Esophagus muscularis mucosa (tissue), 3 donors: ENCODE results near the gene CYP2R1.

Experiments used
- POLR2A ChIP-seq: fragments of 450-650 bp; IDR thresholded peaks from one replicate; pipeline ENCODE4 v1.6.1; 2017; ENCODE audit warnings: antibody characterized with exemption, moderate library complexity, mild to moderate bottlenecking, low read depth
- POLR2AphosphoS5 ChIP-seq, 2 donors: sonication (generic); formaldehyde crosslinking; IDR thresholded peaks; one replicate each; pipeline ENCODE4 v1.6.1; 2017; ENCODE audit warnings: antibody characterized with exemption in 2 of 2
- TF ChIP-seq, protein P1 (sequence below), 3 experiments: fragments of 200-600 bp in 2 of 3; fragments of 450-650 bp in 1 of 3; sonication (generic) in 2 of 3; IDR thresholded peaks; one replicate each; pipeline ENCODE4 v1.5.1; 2017 to 2019; ENCODE audit warnings: antibody characterized with exemption in 3 of 3, mild to moderate bottlenecking in 2 of 3, moderate library complexity in 1 of 3

GRCh38 chr11:14906578-14906977, 14.5 kb upstream of the CYP2R1 start:
- TF ChIP-seq, protein P1, sequence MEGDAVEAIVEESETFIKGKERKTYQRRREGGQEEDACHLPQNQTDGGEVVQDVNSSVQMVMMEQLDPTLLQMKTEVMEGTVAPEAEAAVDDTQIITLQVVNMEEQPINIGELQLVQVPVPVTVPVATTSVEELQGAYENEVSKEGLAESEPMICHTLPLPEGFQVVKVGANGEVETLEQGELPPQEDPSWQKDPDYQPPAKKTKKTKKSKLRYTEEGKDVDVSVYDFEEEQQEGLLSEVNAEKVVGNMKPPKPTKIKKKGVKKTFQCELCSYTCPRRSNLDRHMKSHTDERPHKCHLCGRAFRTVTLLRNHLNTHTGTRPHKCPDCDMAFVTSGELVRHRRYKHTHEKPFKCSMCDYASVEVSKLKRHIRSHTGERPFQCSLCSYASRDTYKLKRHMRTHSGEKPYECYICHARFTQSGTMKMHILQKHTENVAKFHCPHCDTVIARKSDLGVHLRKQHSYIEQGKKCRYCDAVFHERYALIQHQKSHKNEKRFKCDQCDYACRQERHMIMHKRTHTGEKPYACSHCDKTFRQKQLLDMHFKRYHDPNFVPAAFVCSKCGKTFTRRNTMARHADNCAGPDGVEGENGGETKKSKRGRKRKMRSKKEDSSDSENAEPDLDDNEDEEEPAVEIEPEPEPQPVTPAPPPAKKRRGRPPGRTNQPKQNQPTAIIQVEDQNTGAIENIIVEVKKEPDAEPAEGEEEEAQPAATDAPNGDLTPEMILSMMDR (IDR thresholded peaks at IDR 0.05), result no peak
- TF ChIP-seq POLR2A (no peak), POLR2AphosphoS5 (IDR thresholded peaks at IDR 0.05) (no peak)
